Loucy (cell line): Measurements from ENCODE around the gene CLSTN1.

ENCODE experiments used
- H2AFZ ChIP-seq: fragments of 200-600 bp; sonication (generic); 2 replicates; pipeline ENCODE4 v1.6.0; 2016; ENCODE audit warnings: antibody characterized with exemption, mild to moderate bottlenecking, low read length, moderate library complexity
- H3F3A ChIP-seq: fragments of 200-600 bp; 2 replicates; pipeline ENCODE4 v1.6.0; 2016; ENCODE audit warnings: antibody characterized with exemption, low read depth, mild to moderate bottlenecking
- H3K27me3 ChIP-seq: fragments of 200-600 bp; sonication (generic); 2 replicates; pipeline ENCODE4 v1.6.1; 2014; ENCODE audit warnings: low read length, mild to moderate bottlenecking; ENCODE audit not compliant: insufficient read depth, poor library complexity, severe bottlenecking
- H3K36me3 ChIP-seq: fragments of 200-600 bp; sonication (generic); 2 replicates; pipeline ENCODE4 v1.6.1; 2016; ENCODE audit warnings: low read length; ENCODE audit not compliant: insufficient read depth
- H3K4me1 ChIP-seq: fragments of 200-600 bp; sonication (generic); 2 replicates; pipeline ENCODE4 v1.5.1; 2014; ENCODE audit warnings: low read length, mild to moderate bottlenecking; ENCODE audit not compliant: insufficient read depth, poor library complexity, severe bottlenecking
- H3K4me2 ChIP-seq: fragments of 200-600 bp; sonication (generic); 2 replicates; pipeline ENCODE4 v1.6.0; 2014; ENCODE audit warnings: antibody characterized with exemption, low read length, low read depth, mild to moderate bottlenecking; ENCODE audit not compliant: poor library complexity, severe bottlenecking
- H3K4me3 ChIP-seq: fragments of 200-600 bp; sonication (generic); 2 replicates; pipeline ENCODE4 v1.5.1; 2014; ENCODE audit warnings: low read length, mild to moderate bottlenecking, mixed read lengths; ENCODE audit not compliant: poor library complexity, severe bottlenecking
- H3K79me2 ChIP-seq: fragments of 200-600 bp; sonication (generic); 2 replicates; pipeline ENCODE4 v1.6.1; 2014; ENCODE audit warnings: low read length; ENCODE audit not compliant: insufficient read depth
- H3K9ac ChIP-seq: fragments of 200-600 bp; sonication (generic); 2 replicates; pipeline ENCODE4 v1.6.0; 2014; ENCODE audit warnings: mild to moderate bottlenecking, low read depth, low read length, moderate library complexity; ENCODE audit not compliant: poor library complexity, severe bottlenecking
- H3K9me2 ChIP-seq: fragments of 200-600 bp; sonication (generic); replicated peaks from 2 replicates; pipeline ENCODE4 v1.6.1; 2016; ENCODE audit warnings: low read depth, low read length, mixed read lengths
- H3K9me3 ChIP-seq: fragments of 200-600 bp; sonication (generic); 2 replicates; pipeline ENCODE4 v1.6.1; 2014; ENCODE audit warnings: mild to moderate bottlenecking, antibody characterized with exemption, low read length, low read depth; ENCODE audit not compliant: insufficient read depth
- H4K20me1 ChIP-seq: fragments of 200-600 bp; sonication (generic); 2 replicates; pipeline ENCODE4 v1.6.0; 2014; ENCODE audit warnings: antibody characterized with exemption, low read length, mild to moderate bottlenecking; ENCODE audit not compliant: insufficient read depth, poor library complexity, severe bottlenecking
- EZH2phosphoT487 ChIP-seq: fragments of 200-600 bp; IDR thresholded peaks from 2 replicates; pipeline ENCODE4 v1.6.1; 2018; ENCODE audit warnings: antibody characterized with exemption, mild to moderate bottlenecking, moderate library complexity, borderline replicate concordance
- TF ChIP-seq, protein P1 (sequence below): fragments of 200-600 bp; sonication (generic); conservative IDR thresholded peaks from 2 replicates; pipeline ENCODE4 v1.5.1; 2014; ENCODE audit warnings: mild to moderate bottlenecking, antibody characterized with exemption, low read length

Gene CLSTN1

GRCh38 chr1:9846611-9847171, 22.9 kb upstream of the CLSTN1 start:
- Histone ChIP-seq H3K9ac (no peak overlapping the region), H3K9me3 (no peaks in the 10 kb centered on the region), H3F3A (no peaks in the 10 kb centered on the region), H4K20me1 (no peaks in the 10 kb centered on the region), H2AFZ (no peak overlapping the region), H3K4me1 (no peaks in the 10 kb centered on the region), H3K4me2 (no peak overlapping the region), H3K27me3 (no peaks in the 10 kb centered on the region), H3K36me3 (peaks cover 8% of the 10 kb centered on the region), H3K9me2 (no peaks in the 10 kb centered on the region), H3K4me3 (no peak overlapping the region), H3K79me2 (no peaks in the 10 kb centered on the region)
- TF ChIP-seq, protein P1, sequence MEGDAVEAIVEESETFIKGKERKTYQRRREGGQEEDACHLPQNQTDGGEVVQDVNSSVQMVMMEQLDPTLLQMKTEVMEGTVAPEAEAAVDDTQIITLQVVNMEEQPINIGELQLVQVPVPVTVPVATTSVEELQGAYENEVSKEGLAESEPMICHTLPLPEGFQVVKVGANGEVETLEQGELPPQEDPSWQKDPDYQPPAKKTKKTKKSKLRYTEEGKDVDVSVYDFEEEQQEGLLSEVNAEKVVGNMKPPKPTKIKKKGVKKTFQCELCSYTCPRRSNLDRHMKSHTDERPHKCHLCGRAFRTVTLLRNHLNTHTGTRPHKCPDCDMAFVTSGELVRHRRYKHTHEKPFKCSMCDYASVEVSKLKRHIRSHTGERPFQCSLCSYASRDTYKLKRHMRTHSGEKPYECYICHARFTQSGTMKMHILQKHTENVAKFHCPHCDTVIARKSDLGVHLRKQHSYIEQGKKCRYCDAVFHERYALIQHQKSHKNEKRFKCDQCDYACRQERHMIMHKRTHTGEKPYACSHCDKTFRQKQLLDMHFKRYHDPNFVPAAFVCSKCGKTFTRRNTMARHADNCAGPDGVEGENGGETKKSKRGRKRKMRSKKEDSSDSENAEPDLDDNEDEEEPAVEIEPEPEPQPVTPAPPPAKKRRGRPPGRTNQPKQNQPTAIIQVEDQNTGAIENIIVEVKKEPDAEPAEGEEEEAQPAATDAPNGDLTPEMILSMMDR = no peak
- no peak for TF ChIP-seq EZH2phosphoT487

- Histone ChIP-seq H3K4me3 (no peak overlapping the region), H3K79me2 (no peaks in the 10 kb centered on the region), H3K9ac (no peak overlapping the region), H3K9me2 (no peaks in the 10 kb centered on the region), H2AFZ (no peak overlapping the region), H3K4me1 (no peaks in the 10 kb centered on the region), H3K4me2 (no peak overlapping the region), H4K20me1 (no peaks in the 10 kb centered on the region), H3K9me3 (no peaks in the 10 kb centered on the region), H3K27me3 (no peaks in the 10 kb centered on the region), H3F3A (no peaks in the 10 kb centered on the region), H3K36me3 (peaks cover 8% of the 10 kb centered on the region)
- TF ChIP-seq, protein P1 = no peak
- no peak for TF ChIP-seq EZH2phosphoT487
Measured at GRCh38 chr1:9845914-9846313, 22.1 kb upstream of the CLSTN1 start.

GRCh38 chr1:9844756-9845155, 21.0 kb upstream of the CLSTN1 start:
- H3F3A ChIP-seq = no peaks in the 10 kb centered on the region
- no peak overlapping the region for H3K4me2 ChIP-seq
- H4K20me1 ChIP-seq = no peaks in the 10 kb centered on the region
- H3K9me3 ChIP-seq = no peaks in the 10 kb centered on the region
- H2AFZ ChIP-seq = no peak overlapping the region
- TF ChIP-seq, protein P1 = no peak
- no peak for TF ChIP-seq EZH2phosphoT487
- no peaks in the 10 kb centered on the region for H3K79me2 ChIP-seq
- no peaks in the 10 kb centered on the region for H3K4me1 ChIP-seq
- peaks cover 4% of the 10 kb centered on the region for H3K36me3 ChIP-seq
- H3K27me3 ChIP-seq = no peaks in the 10 kb centered on the region
- no peak overlapping the region for H3K9ac ChIP-seq
- no peaks in the 10 kb centered on the region for H3K9me2 ChIP-seq
- H3K4me3 ChIP-seq = no peak overlapping the region
